GM19023 (cell line): ENCODE measurements around the gene PPFIBP1.
"Not testable (repeated sequence)": the region's sequence is repeated elsewhere in the genome, so short reads cannot be mapped to it uniquely, and the experiment has no call there.

Experiments
- ATAC-seq: cut with Tn5 transposase; IDR thresholded peaks from one replicate; pipeline ENCODE4 v1.9.1; 2021; ENCODE audit warnings: mild to moderate bottlenecking, moderate library complexity; ENCODE audit not compliant: unreplicated experiment

The PPFIBP1 gene

GRCh38 chr12:27561535-27562350 lies 37.7 kb downstream of the PPFIBP1 start:
- ATAC-seq = no peak

GRCh38 chr12:27564612-27565213 lies 40.7 kb downstream of the PPFIBP1 start:
- no peak for ATAC-seq

GRCh38 chr12:27566159-27566558 lies 42.2 kb downstream of the PPFIBP1 start:
- ATAC-seq = no peak

- ATAC-seq = no peak
Observed at GRCh38 chr12:27566626-27567025, 42.6 kb downstream of the PPFIBP1 start.

- no peak for ATAC-seq
Observed at GRCh38 chr12:27571463-27571862, 47.5 kb downstream of the PPFIBP1 start.

GRCh38 chr12:27572486-27573255 lies 48.7 kb downstream of the PPFIBP1 start:
- no peak for ATAC-seq

- no peak for ATAC-seq
Observed at GRCh38 chr12:27573972-27574371, 50.0 kb downstream of the PPFIBP1 start.

- ATAC-seq = no peak
Observed at GRCh38 chr12:27575090-27575761, 51.2 kb downstream of the PPFIBP1 start.

GRCh38 chr12:27575762-27576118 lies 51.7 kb downstream of the PPFIBP1 start:
- no peak for ATAC-seq

- ATAC-seq = no peak
Observed at GRCh38 chr12:27576667-27577347, 52.8 kb downstream of the PPFIBP1 start.

GRCh38 chr12:27577688-27578087 lies 53.7 kb downstream of the PPFIBP1 start:
- ATAC-seq = no peak

- ATAC-seq = no peak
Observed at GRCh38 chr12:27578689-27579372, 54.8 kb downstream of the PPFIBP1 start.

GRCh38 chr12:27580561-27581330 lies 56.7 kb downstream of the PPFIBP1 start:
- no peak for ATAC-seq

GRCh38 chr12:27581331-27581671 lies 57.3 kb downstream of the PPFIBP1 start:
- ATAC-seq = not testable (repeated sequence)

GRCh38 chr12:27581833-27582232 lies 57.8 kb downstream of the PPFIBP1 start:
- not testable (repeated sequence) for ATAC-seq

- ATAC-seq = not testable (repeated sequence)
Observed at GRCh38 chr12:27582445-27582844, 58.4 kb downstream of the PPFIBP1 start.

GRCh38 chr12:27583057-27583797 lies 59.2 kb downstream of the PPFIBP1 start:
- ATAC-seq = no peak

GRCh38 chr12:27583981-27584380 lies 60.0 kb downstream of the PPFIBP1 start:
- ATAC-seq = no peak
